HepG2 (cell line): ENCODE measurements around the gene RAC3. TPM values are rescaled to one million over a fixed set of nuclear protein-coding genes. Genes with fewer than 3 reads are reported as not detected.

ENCODE experiments used
- DNMT1 ChIP-seq: sonication (generic); formaldehyde crosslinking; IDR thresholded peaks from 2 replicates; pipeline ENCODE4 v1.5.1; 2020; ENCODE audit warnings: mild to moderate bottlenecking, missing genetic modification reagents
- FLYWCH1 ChIP-seq: sonication (generic); formaldehyde crosslinking; IDR thresholded peaks from 2 replicates; pipeline ENCODE4 v1.8.1; 2023; ENCODE audit warnings: mild to moderate bottlenecking, missing genetic modification reagents
- GATAD1 ChIP-seq: IDR thresholded peaks from 2 replicates; pipeline ENCODE4 v1.6.1; 2016; ENCODE audit warnings: missing genetic modification reagents, missing compliant biosample characterization
- POGK ChIP-seq: sonication (generic); formaldehyde crosslinking; conservative IDR thresholded peaks from 2 replicates; pipeline ENCODE4 v1.8.0; 2022; ENCODE audit warnings: mild to moderate bottlenecking, moderate library complexity, missing genetic modification reagents
- TMF1 ChIP-seq: sonication (generic); formaldehyde crosslinking; IDR thresholded peaks from 2 replicates; pipeline ENCODE4 v1.8.1; 2022; ENCODE audit warnings: low read depth, missing genetic modification reagents
- ZBTB10 ChIP-seq: sonication (generic); formaldehyde crosslinking; IDR thresholded peaks from 2 replicates; pipeline ENCODE4 v1.4.0; 2020; ENCODE audit warnings: missing genetic modification reagents, borderline replicate concordance
- ZFP90 ChIP-seq: sonication (generic); formaldehyde crosslinking; IDR thresholded peaks from 2 replicates; pipeline ENCODE4 v1.8.0; 2022; ENCODE audit warnings: missing genetic modification reagents, mild to moderate bottlenecking, inconsistent platforms, borderline replicate concordance
- ZNF160 ChIP-seq: sonication (generic); formaldehyde crosslinking; IDR thresholded peaks from 2 replicates; pipeline ENCODE4 v1.8.0; 2022; ENCODE audit warnings: mild to moderate bottlenecking, inconsistent platforms, missing genetic modification reagents
- ZNF446 ChIP-seq: sonication (generic); formaldehyde crosslinking; IDR thresholded peaks from 2 replicates; pipeline ENCODE4 v1.5.0; 2020; ENCODE audit warnings: mild to moderate bottlenecking, missing genetic modification reagents
- ZNF468 ChIP-seq: sonication (generic); formaldehyde crosslinking; IDR thresholded peaks from 2 replicates; pipeline ENCODE4 v1.8.0; 2022; ENCODE audit warnings: mild to moderate bottlenecking, moderate library complexity, missing genetic modification reagents
- ZNF761 ChIP-seq: sonication (generic); formaldehyde crosslinking; conservative IDR thresholded peaks from 2 replicates; pipeline ENCODE4 v1.4.0; 2020; ENCODE audit warnings: mild to moderate bottlenecking, missing genetic modification reagents
- polyA plus RNA-seq, 8 experiments: library from polyadenylated mRNA; depleted of rRNA in 3 of 8; stranded (reverse) in 7 of 8; unstranded in 1 of 8; fragments of >200 nt; fragmentation: Illumina TruSeq in 4 of 8; extraction: Trizol in 4 of 8; gene quantifications; 2 replicates each; pipeline versions ENCODE4 v1.2.1 to v1.2.3, GENCODE V29; 2011 to 2016; ENCODE audit warnings: low read depth in 4 of 8, missing spikeins in 1 of 8, mixed read lengths in 1 of 8; ENCODE audit not compliant: insufficient read depth in 1 of 8
- total RNA-seq, 5 experiments: library from RNA; depleted of rRNA; stranded (reverse); fragments of >200 nt; fragmentation: Illumina TruSeq; extraction: Trizol; gene quantifications; 2 replicates each; pipeline ENCODE4 v1.2.3, GENCODE V29; 2016; ENCODE audit warnings: low read depth in 1 of 5
- TF ChIP-seq, protein P1 (sequence below): sonication (generic); formaldehyde crosslinking; IDR thresholded peaks from 2 replicates; pipeline ENCODE4 v1.4.0; 2020; ENCODE audit warnings: mild to moderate bottlenecking, missing genetic modification reagents, borderline replicate concordance
- TF ChIP-seq, protein P2 (sequence below): sonication (generic); formaldehyde crosslinking; IDR thresholded peaks from 2 replicates; pipeline ENCODE4 v1.4.0; 2020; ENCODE audit warnings: mild to moderate bottlenecking, missing genetic modification reagents
- TF ChIP-seq, protein P3 (sequence below): sonication (generic); formaldehyde crosslinking; IDR thresholded peaks from 2 replicates; pipeline ENCODE4 v1.4.0; 2020; ENCODE audit warnings: missing genetic modification reagents, borderline replicate concordance

Gene RAC3
- total and polyA plus RNA-seq, 2 of the 13 experiments (the other 11 are each of a cell fraction or from before 2014, with no cell fraction given) = 10.5 to 21.3 TPM

GRCh38 chr17:82022310-82022980, 9.0 kb upstream of the RAC3 start, which contains the start of gene CENPX (continued):
- TF ChIP-seq, protein P1, sequence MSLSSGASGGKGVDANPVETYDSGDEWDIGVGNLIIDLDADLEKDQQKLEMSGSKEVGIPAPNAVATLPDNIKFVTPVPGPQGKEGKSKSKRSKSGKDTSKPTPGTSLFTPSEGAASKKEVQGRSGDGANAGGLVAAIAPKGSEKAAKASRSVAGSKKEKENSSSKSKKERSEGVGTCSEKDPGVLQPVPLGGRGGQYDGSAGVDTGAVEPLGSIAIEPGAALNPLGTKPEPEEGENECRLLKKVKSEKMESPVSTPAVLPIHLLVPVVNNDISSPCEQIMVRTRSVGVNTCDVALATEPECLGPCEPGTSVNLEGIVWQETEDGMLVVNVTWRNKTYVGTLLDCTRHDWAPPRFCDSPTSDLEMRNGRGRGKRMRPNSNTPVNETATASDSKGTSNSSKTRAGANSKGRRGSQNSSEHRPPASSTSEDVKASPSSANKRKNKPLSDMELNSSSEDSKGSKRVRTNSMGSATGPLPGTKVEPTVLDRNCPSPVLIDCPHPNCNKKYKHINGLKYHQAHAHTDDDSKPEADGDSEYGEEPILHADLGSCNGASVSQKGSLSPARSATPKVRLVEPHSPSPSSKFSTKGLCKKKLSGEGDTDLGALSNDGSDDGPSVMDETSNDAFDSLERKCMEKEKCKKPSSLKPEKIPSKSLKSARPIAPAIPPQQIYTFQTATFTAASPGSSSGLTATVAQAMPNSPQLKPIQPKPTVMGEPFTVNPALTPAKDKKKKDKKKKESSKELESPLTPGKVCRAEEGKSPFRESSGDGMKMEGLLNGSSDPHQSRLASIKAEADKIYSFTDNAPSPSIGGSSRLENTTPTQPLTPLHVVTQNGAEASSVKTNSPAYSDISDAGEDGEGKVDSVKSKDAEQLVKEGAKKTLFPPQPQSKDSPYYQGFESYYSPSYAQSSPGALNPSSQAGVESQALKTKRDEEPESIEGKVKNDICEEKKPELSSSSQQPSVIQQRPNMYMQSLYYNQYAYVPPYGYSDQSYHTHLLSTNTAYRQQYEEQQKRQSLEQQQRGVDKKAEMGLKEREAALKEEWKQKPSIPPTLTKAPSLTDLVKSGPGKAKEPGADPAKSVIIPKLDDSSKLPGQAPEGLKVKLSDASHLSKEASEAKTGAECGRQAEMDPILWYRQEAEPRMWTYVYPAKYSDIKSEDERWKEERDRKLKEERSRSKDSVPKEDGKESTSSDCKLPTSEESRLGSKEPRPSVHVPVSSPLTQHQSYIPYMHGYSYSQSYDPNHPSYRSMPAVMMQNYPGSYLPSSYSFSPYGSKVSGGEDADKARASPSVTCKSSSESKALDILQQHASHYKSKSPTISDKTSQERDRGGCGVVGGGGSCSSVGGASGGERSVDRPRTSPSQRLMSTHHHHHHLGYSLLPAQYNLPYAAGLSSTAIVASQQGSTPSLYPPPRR = peak; percentile 80
- TF ChIP-seq ZFP90 = no peak; the same call in none of the 2 replicates
- no peak; the same call in 1 of the 2 replicates for TF ChIP-seq POGK (CRISPR knock-in tag)
- TF ChIP-seq, protein P2, sequence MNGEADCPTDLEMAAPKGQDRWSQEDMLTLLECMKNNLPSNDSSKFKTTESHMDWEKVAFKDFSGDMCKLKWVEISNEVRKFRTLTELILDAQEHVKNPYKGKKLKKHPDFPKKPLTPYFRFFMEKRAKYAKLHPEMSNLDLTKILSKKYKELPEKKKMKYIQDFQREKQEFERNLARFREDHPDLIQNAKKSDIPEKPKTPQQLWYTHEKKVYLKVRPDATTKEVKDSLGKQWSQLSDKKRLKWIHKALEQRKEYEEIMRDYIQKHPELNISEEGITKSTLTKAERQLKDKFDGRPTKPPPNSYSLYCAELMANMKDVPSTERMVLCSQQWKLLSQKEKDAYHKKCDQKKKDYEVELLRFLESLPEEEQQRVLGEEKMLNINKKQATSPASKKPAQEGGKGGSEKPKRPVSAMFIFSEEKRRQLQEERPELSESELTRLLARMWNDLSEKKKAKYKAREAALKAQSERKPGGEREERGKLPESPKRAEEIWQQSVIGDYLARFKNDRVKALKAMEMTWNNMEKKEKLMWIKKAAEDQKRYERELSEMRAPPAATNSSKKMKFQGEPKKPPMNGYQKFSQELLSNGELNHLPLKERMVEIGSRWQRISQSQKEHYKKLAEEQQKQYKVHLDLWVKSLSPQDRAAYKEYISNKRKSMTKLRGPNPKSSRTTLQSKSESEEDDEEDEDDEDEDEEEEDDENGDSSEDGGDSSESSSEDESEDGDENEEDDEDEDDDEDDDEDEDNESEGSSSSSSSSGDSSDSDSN (CRISPR knock-in tag) = peak; percentile 78
- TF ChIP-seq, protein P3, sequence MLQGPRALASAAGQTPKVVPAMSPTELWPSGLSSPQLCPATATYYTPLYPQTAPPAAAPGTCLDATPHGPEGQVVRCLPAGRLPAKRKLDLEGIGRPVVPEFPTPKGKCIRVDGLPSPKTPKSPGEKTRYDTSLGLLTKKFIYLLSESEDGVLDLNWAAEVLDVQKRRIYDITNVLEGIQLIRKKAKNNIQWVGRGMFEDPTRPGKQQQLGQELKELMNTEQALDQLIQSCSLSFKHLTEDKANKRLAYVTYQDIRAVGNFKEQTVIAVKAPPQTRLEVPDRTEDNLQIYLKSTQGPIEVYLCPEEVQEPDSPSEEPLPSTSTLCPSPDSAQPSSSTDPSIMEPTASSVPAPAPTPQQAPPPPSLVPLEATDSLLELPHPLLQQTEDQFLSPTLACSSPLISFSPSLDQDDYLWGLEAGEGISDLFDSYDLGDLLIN (CRISPR knock-in tag) = no peak
- TF ChIP-seq ZNF446 (CRISPR knock-in tag) = no peak
- TF ChIP-seq TMF1 (CRISPR knock-in tag) = peak; percentile 95
- TF ChIP-seq ZNF761 = no peak
- 0 out of 2 replicates have a peak, but pooled peaks have one; percentile 58 for TF ChIP-seq DNMT1
- 0 out of 2 replicates have a peak, but pooled peaks have one; percentile 51 for TF ChIP-seq GATAD1 (CRISPR knock-in tag)
- no peak for TF ChIP-seq FLYWCH1 (CRISPR knock-in tag)
- no peak for TF ChIP-seq ZBTB10
- TF ChIP-seq ZNF160 (CRISPR knock-in tag) = peak; percentile 70; the same call in 1 of the 2 replicates
- TF ChIP-seq ZNF468 (CRISPR knock-in tag) = no peak
